DOHH2 (cell line): ENCODE measurements around the gene APOA1.

Experiments used
- H3F3A ChIP-seq: fragments of 200-600 bp; sonication (generic), shearing (Covaris generic); 2 replicates; pipeline ENCODE4 v1.6.0; 2016; ENCODE audit warnings: antibody characterized with exemption, mild to moderate bottlenecking; ENCODE audit not compliant: control insufficient read depth, insufficient read depth
- H3K27ac ChIP-seq: fragments of 200-600 bp; sonication (generic); 2 replicates; pipeline ENCODE4 v1.5.1; 2014; ENCODE audit warnings: low read depth, mild to moderate bottlenecking, low read length, moderate library complexity
- H3K27me3 ChIP-seq: fragments of 200-600 bp; sonication (generic); 2 replicates; pipeline ENCODE4 v1.6.1; 2014; ENCODE audit warnings: mild to moderate bottlenecking, low read length, mixed read lengths; ENCODE audit not compliant: control insufficient read depth
- H3K36me3 ChIP-seq: fragments of 200-600 bp; sonication (generic); 2 replicates; pipeline ENCODE4 v1.6.1; 2014; ENCODE audit warnings: mild to moderate bottlenecking, low read length, moderate library complexity, mixed read lengths; ENCODE audit not compliant: control insufficient read depth
- H3K4me1 ChIP-seq: fragments of 200-600 bp; sonication (generic); 2 replicates; pipeline ENCODE4 v1.6.1; 2014; ENCODE audit warnings: mild to moderate bottlenecking, low read length, mixed read lengths; ENCODE audit not compliant: control insufficient read depth
- H3K4me2 ChIP-seq: fragments of 200-600 bp; sonication (generic); 2 replicates; pipeline ENCODE4 v1.6.0; 2014; ENCODE audit warnings: mild to moderate bottlenecking, low read length, moderate library complexity
- H3K4me3 ChIP-seq: fragments of 200-600 bp; sonication (generic); 2 replicates; pipeline ENCODE4 v1.5.1; 2014; ENCODE audit warnings: mild to moderate bottlenecking, low read length, mixed read lengths
- H3K79me2 ChIP-seq: fragments of 200-600 bp; sonication (generic); 2 replicates; pipeline ENCODE4 v1.6.1; 2014; ENCODE audit warnings: mild to moderate bottlenecking, low read length, mixed read lengths; ENCODE audit not compliant: control insufficient read depth
- H3K9me2 ChIP-seq: fragments of 200-600 bp; sonication (generic); replicated peaks from 2 replicates; pipeline ENCODE4 v1.6.1; 2014; ENCODE audit warnings: mild to moderate bottlenecking, low read length, mixed read lengths; ENCODE audit not compliant: control insufficient read depth
- H3K9me3 ChIP-seq: fragments of 200-600 bp; sonication (generic); 2 replicates; pipeline ENCODE4 v1.6.1; 2014; ENCODE audit warnings: antibody characterized with exemption, low read length, mixed read lengths; ENCODE audit not compliant: control insufficient read depth, insufficient read depth
- H4K20me1 ChIP-seq: fragments of 200-600 bp; sonication (generic); 2 replicates; pipeline ENCODE4 v1.6.0; 2014; ENCODE audit warnings: low read depth, mild to moderate bottlenecking, antibody characterized with exemption, low read length, moderate library complexity; ENCODE audit not compliant: control insufficient read depth, insufficient read depth
- CTCF ChIP-seq: fragments of 200-600 bp; sonication (generic); IDR thresholded peaks from one replicate; pipeline ENCODE4 v1.5.1; 2014; ENCODE audit warnings: antibody characterized with exemption, mild to moderate bottlenecking, low read depth, low read length; ENCODE audit not compliant: poor library complexity, severe bottlenecking
- EZH2phosphoT487 ChIP-seq: fragments of 200-600 bp; sonication (generic); IDR thresholded peaks from 2 replicates; pipeline ENCODE4 v1.6.1; 2017; ENCODE audit warnings: borderline replicate concordance, mild to moderate bottlenecking, antibody characterized with exemption, low read length, moderate library complexity, mixed read lengths

APOA1 gene

GRCh38 chr11:116790167-116791001 lies 47.0 kb downstream of the APOA1 start:
- Histone ChIP-seq H3K79me2 (peaks cover 27% of the 10 kb centered on the region), H3K9me2 (no peaks in the 10 kb centered on the region), H3F3A (no peaks in the 10 kb centered on the region), H3K36me3 (peaks cover 23% of the 10 kb centered on the region), H3K4me2 (no peak overlapping the region), H3K9me3 (no peaks in the 10 kb centered on the region), H3K4me3 (no peak overlapping the region), H4K20me1 (no peaks in the 10 kb centered on the region), H3K27ac (no peak overlapping the region), H3K4me1 (peaks cover 21% of the 10 kb centered on the region), H3K27me3 (no peaks in the 10 kb centered on the region)
- no peak for TF ChIP-seq CTCF
- TF ChIP-seq EZH2phosphoT487: no peak

GRCh38 chr11:116788975-116789374 lies 48.4 kb downstream of the APOA1 start:
- Histone ChIP-seq H3K9me3 (no peaks in the 10 kb centered on the region), H3K9me2 (no peaks in the 10 kb centered on the region), H4K20me1 (no peaks in the 10 kb centered on the region), H3K4me3 (no peak overlapping the region), H3K79me2 (peaks cover 28% of the 10 kb centered on the region), H3K27me3 (no peaks in the 10 kb centered on the region), H3F3A (no peaks in the 10 kb centered on the region), H3K36me3 (peaks cover 37% of the 10 kb centered on the region), H3K27ac (no peak overlapping the region), H3K4me1 (peaks cover 21% of the 10 kb centered on the region), H3K4me2 (no peak overlapping the region)
- TF ChIP-seq CTCF (no peak), EZH2phosphoT487 (no peak)

GRCh38 chr11:116788534-116788933 lies 48.9 kb downstream of the APOA1 start:
- Histone ChIP-seq H3K27ac (no peak overlapping the region), H3K9me3 (no peaks in the 10 kb centered on the region), H3K4me3 (peak overlapping the region; percentile 95), H3K79me2 (peaks cover 28% of the 10 kb centered on the region), H3K4me1 (peaks cover 21% of the 10 kb centered on the region), H3F3A (no peaks in the 10 kb centered on the region), H3K27me3 (no peaks in the 10 kb centered on the region), H4K20me1 (no peaks in the 10 kb centered on the region), H3K9me2 (no peaks in the 10 kb centered on the region), H3K4me2 (peak overlapping the region; percentile 77), H3K36me3 (peaks cover 42% of the 10 kb centered on the region)
- TF ChIP-seq EZH2phosphoT487 (no peak), CTCF (no peak)
